IMR-90 (cell line): ENCODE data around the gene TBC1D17. TPM values are rescaled to one million over a fixed set of nuclear protein-coding genes. Genes with fewer than 3 reads are reported as not detected.

ENCODE experiments used
- ATAC-seq: fragments of 200-7000 bp; cut with Tn5 transposase; 2 replicates; pipeline ENCODE4 v1.9.1; 2020; ENCODE audit warnings: low read depth, mild to moderate bottlenecking, moderate library complexity
- BruUV-seq: library from RNA; stranded (reverse); fragments of 400-500 nt; replicated peaks from 2 replicates; lab custom pipeline; 2021; lab: Mats Ljungman, UMichigan
- CTCF ChIA-PET: fragments of 300-600 bp; formaldehyde crosslinking; extraction: SDS; loops from one replicate; lab custom pipeline; 2021; ENCODE audit warnings: antibody characterized with exemption; lab: Yijun Ruan, JAX
- POLR2A ChIA-PET: fragments of 300-600 bp; sonication (Branson Sonifier 250); formaldehyde crosslinking; loops from one replicate; lab custom pipeline; 2022; ENCODE audit warnings: antibody characterized with exemption; ENCODE audit not compliant: unreplicated experiment; lab: Charles Lee
- DNase-seq: peaks from one replicate; pipeline ENCODE4 v3.0.0; 2013
- H2AFZ ChIP-seq: replicated peaks from 2 replicates; pipeline ENCODE3; 2013; ENCODE audit warnings: low read length, mild to moderate bottlenecking; ENCODE audit not compliant: poor library complexity
- H2AK5ac ChIP-seq: 2 replicates; pipeline ENCODE4 v1.6.1; 2013; ENCODE audit warnings: low read depth, low read length, inconsistent platforms
- H2AK9ac ChIP-seq: replicated peaks from 2 replicates; pipeline ENCODE3; 2013; ENCODE audit warnings: mild to moderate bottlenecking, low read depth, low read length, moderate library complexity; ENCODE audit not compliant: poor library complexity
- H2BK120ac ChIP-seq: 2 replicates; pipeline ENCODE4 v1.6.1; 2013; ENCODE audit warnings: low read depth, low read length, inconsistent platforms
- H2BK15ac ChIP-seq: 3 replicates; pipeline ENCODE4 v1.6.1; 2013; ENCODE audit warnings: low read depth, low read length, inconsistent platforms
- H2BK20ac ChIP-seq: 2 replicates; pipeline ENCODE4 v1.6.1; 2013; ENCODE audit warnings: low read depth, mild to moderate bottlenecking, inconsistent platforms, low read length, moderate library complexity
- H2BK5ac ChIP-seq: 2 replicates; pipeline ENCODE4 v1.6.1; 2013; ENCODE audit warnings: mild to moderate bottlenecking, low read depth, low read length, inconsistent platforms; ENCODE audit not compliant: poor library complexity, severe bottlenecking
- H3K14ac ChIP-seq: replicated peaks from 2 replicates; pipeline ENCODE4 v1.6.1; 2013; ENCODE audit warnings: low read depth, low read length, inconsistent platforms
- H3K18ac ChIP-seq: 2 replicates; pipeline ENCODE4 v1.6.1; 2013; ENCODE audit warnings: low read depth, low read length, control low read depth
- H3K23ac ChIP-seq: 2 replicates; pipeline ENCODE4 v1.6.1; 2013; ENCODE audit warnings: low read depth, low read length, inconsistent platforms
- H3K27ac ChIP-seq: 2 replicates; pipeline ENCODE4 v1.5.1; 2013; ENCODE audit warnings: mild to moderate bottlenecking, control low read depth, low read length; ENCODE audit not compliant: insufficient read depth
- H3K27me3 ChIP-seq: 2 replicates; pipeline ENCODE4 v1.6.1; 2013; ENCODE audit warnings: low read length; ENCODE audit not compliant: control insufficient read depth, insufficient read depth
- H3K36me3 ChIP-seq: 2 replicates; pipeline ENCODE4 v1.6.1; 2013; ENCODE audit warnings: low read length, mixed read lengths; ENCODE audit not compliant: control insufficient read depth, insufficient read depth
- H3K4ac ChIP-seq: 2 replicates; pipeline ENCODE4 v1.6.1; 2013; ENCODE audit warnings: low read depth, low read length, inconsistent platforms
- H3K4me1 ChIP-seq: 2 replicates; pipeline ENCODE4 v1.6.1; 2013; ENCODE audit warnings: low read length, mixed read lengths; ENCODE audit not compliant: control insufficient read depth, insufficient read depth
- H3K4me2 ChIP-seq: 2 replicates; pipeline ENCODE4 v1.6.1; 2013; ENCODE audit warnings: low read depth, mild to moderate bottlenecking, control low read depth, low read length, moderate library complexity
- H3K4me3 ChIP-seq: 2 replicates; pipeline ENCODE4 v1.5.1; 2013; ENCODE audit warnings: low read depth, mild to moderate bottlenecking, control low read depth, low read length, moderate library complexity; ENCODE audit not compliant: insufficient read depth
- H3K56ac ChIP-seq: 2 replicates; pipeline ENCODE4 v1.6.1; 2013; ENCODE audit warnings: low read length, inconsistent platforms; ENCODE audit not compliant: insufficient read depth; ENCODE audit errors: extremely low read depth
- H3K79me1 ChIP-seq, 2 experiments: 2 replicates each; pipeline ENCODE4 v1.6.1; 2013; ENCODE audit warnings: low read length in 2 of 2, inconsistent platforms in 1 of 2, low read depth in 1 of 2
- H3K9ac ChIP-seq: 2 replicates; pipeline ENCODE4 v1.6.1; 2013; ENCODE audit warnings: low read depth, low read length, control low read depth
- H3K9me1 ChIP-seq: 2 replicates; pipeline ENCODE4 v1.6.1; 2013; ENCODE audit warnings: low read length, inconsistent platforms; ENCODE audit not compliant: insufficient read depth
- H3K9me3 ChIP-seq: 2 replicates; pipeline ENCODE4 v1.6.1; 2013; ENCODE audit warnings: low read length; ENCODE audit not compliant: control insufficient read depth, insufficient read depth
- H4K20me1 ChIP-seq: 2 replicates; pipeline ENCODE4 v1.6.1; 2013; ENCODE audit warnings: low read length, inconsistent platforms; ENCODE audit not compliant: insufficient read depth
- H4K5ac ChIP-seq: 2 replicates; pipeline ENCODE4 v1.6.1; 2013; ENCODE audit warnings: mild to moderate bottlenecking, low read depth, low read length, control low read depth
- H4K8ac ChIP-seq, 2 experiments: 2 replicates each; pipeline ENCODE4 v1.6.1; 2013; ENCODE audit warnings: low read depth in 2 of 2, low read length in 2 of 2, control low read depth in 1 of 2, inconsistent platforms in 1 of 2
- H4K91ac ChIP-seq: 2 replicates; pipeline ENCODE4 v1.6.1; 2013; ENCODE audit warnings: low read depth, low read length, inconsistent platforms; ENCODE audit not compliant: insufficient read depth
- BHLHE40 ChIP-seq: fragments of 150-350 bp; IDR thresholded peaks from 2 replicates; pipeline ENCODE4 v1.6.1; 2016; ENCODE audit warnings: mild to moderate bottlenecking, low read depth, low read length
- CEBPB ChIP-seq: IDR thresholded peaks from 2 replicates; pipeline ENCODE4 v1.6.1; 2012; ENCODE audit warnings: low read depth, low read length, improper control_type of control experiment
- CHD1 ChIP-seq: IDR thresholded peaks from 2 replicates; pipeline ENCODE4 v1.6.1; 2012; ENCODE audit warnings: low read depth, low read length, improper control_type of control experiment
- ELK1 ChIP-seq: fragments of 150-350 bp; IDR thresholded peaks from 2 replicates; pipeline ENCODE4 v1.6.1; 2016; ENCODE audit warnings: low read depth, mild to moderate bottlenecking, low read length, moderate library complexity, borderline replicate concordance
- FOS ChIP-seq: fragments of 150-350 bp; IDR thresholded peaks from 2 replicates; pipeline ENCODE4 v1.6.1; 2016; ENCODE audit warnings: low read depth, low read length
- MAFK ChIP-seq: IDR thresholded peaks from 2 replicates; pipeline ENCODE4 v1.6.1; 2012; ENCODE audit warnings: low read depth, low read length, improper control_type of control experiment
- MXI1 ChIP-seq: IDR thresholded peaks from 2 replicates; pipeline ENCODE4 v1.6.1; 2012; ENCODE audit warnings: low read depth, mild to moderate bottlenecking, low read length, moderate library complexity, borderline replicate concordance
- POLR2A ChIP-seq: IDR thresholded peaks from 2 replicates; pipeline ENCODE4 v1.6.1; 2012; ENCODE audit warnings: mild to moderate bottlenecking, low read depth, low read length
- RCOR1 ChIP-seq: IDR thresholded peaks from 2 replicates; pipeline ENCODE4 v1.6.1; 2012; ENCODE audit warnings: mild to moderate bottlenecking, low read length, improper control_type of control experiment; ENCODE audit not compliant: insufficient replicate concordance
- SMC3 ChIP-seq: fragments of 150-350 bp; IDR thresholded peaks from 2 replicates; pipeline ENCODE4 v1.6.1; 2016; ENCODE audit warnings: low read depth, mild to moderate bottlenecking, antibody characterized with exemption, low read length, moderate library complexity
- WGBS, 2 experiments: methylation state at CpG; one replicate each; pipeline versions ENCODE4 v1.1.5 to v1.1.7; 2013; ENCODE audit warnings: missing lambda C conversion rate in 2 of 2; ENCODE audit not compliant: insufficient read length in 1 of 2; ENCODE audit errors: extremely low coverage in 2 of 2; 5-methylcytosine and 5-hydroxymethylcytosine counted together
- dilution Hi-C: fragments of 300-500 bp; cut with HindIII; formaldehyde crosslinking; loops from one replicate; pipeline ENCODE4 v1.14.3; 2018; ENCODE audit warnings: low sequenced_read_pairs; ENCODE audit not compliant: unreplicated experiment
- in situ Hi-C: fragments of 300-500 bp; cut with MboI; formaldehyde crosslinking; loops from 3 replicates; pipeline ENCODE4 v1.14.3; 2019; ENCODE audit warnings: low sequenced_read_pairs, inconsistent platforms, mixed read lengths
- intact Hi-C: fragments of 100-400 bp; cut with micrococcal nuclease; formaldehyde crosslinking; loops from 2 replicates; pipeline ENCODE4 v1.10.0; 2022
- polyA plus RNA-seq, 3 experiments: library from polyadenylated mRNA; depleted of rRNA; stranded (reverse); fragments of >200 nt; gene quantifications; 2 replicates each; pipeline ENCODE4 v1.2.3, GENCODE V29; 2012; ENCODE audit warnings: low replicate concordance in 1 of 3
- total RNA-seq: library from RNA; depleted of rRNA; stranded (reverse); fragments of >200 nt; gene quantifications from 2 replicates; pipeline ENCODE4 v1.2.3, GENCODE V29; 2012
- TF ChIP-seq, protein P1 (sequence below): fragments of 150-350 bp; IDR thresholded peaks from 2 replicates; pipeline ENCODE4 v1.6.1; 2017; ENCODE audit warnings: mild to moderate bottlenecking, antibody characterized with exemption, low read length, low read depth

TBC1D17 gene
- total and polyA plus RNA-seq, 2 of the 4 experiments (the other 2 are of a cell fraction): 1.1 to 27.8 TPM

GRCh38 chr19:49872245-49873128 is 5.0 kb upstream of the TBC1D17 start:
- CTCF ChIA-PET: no interaction called here
- in situ Hi-C loops: no loop called here
- dilution Hi-C loops: no loop called here

More at GRCh38 chr19:49872245-49873128, 5.0 kb upstream of the TBC1D17 start:
- H2AK9ac ChIP-seq: no peak overlapping the region
- no peak overlapping the region for H4K5ac ChIP-seq
- H4K8ac ChIP-seq: no peak overlapping the region
- no peak overlapping the region for H2BK120ac ChIP-seq
- no TSS peak for BruUV-seq
- H3K56ac ChIP-seq: no peak overlapping the region
- no peak overlapping the region for H2AK5ac ChIP-seq
- no peaks in the 10 kb centered on the region for H3K27me3 ChIP-seq
- no peak overlapping the region for H2BK20ac ChIP-seq
- peaks cover 7% of the 10 kb centered on the region for H3K4me1 ChIP-seq
- H3K36me3 ChIP-seq: peaks cover 7% of the 10 kb centered on the region; the same call in 1 of the 2 replicates
- no peak overlapping the region for H4K91ac ChIP-seq
- H2BK5ac ChIP-seq: no peak overlapping the region
- H3K79me1 ChIP-seq: peaks cover 13 to 56% of the 10 kb centered on the region in 2 experiments; a peak in 3 of 4 replicates
- no peak overlapping the region for H3K4me2 ChIP-seq
- no peak overlapping the region for H2AFZ ChIP-seq
- no peak overlapping the region for H2BK15ac ChIP-seq
- H3K9me1 ChIP-seq: peaks cover 14% of the 10 kb centered on the region; the same call in 1 of the 2 replicates
- H3K9ac ChIP-seq: no peak overlapping the region
- H3K4ac ChIP-seq: no peak overlapping the region
- H4K20me1 ChIP-seq: no peaks in the 10 kb centered on the region; the same call in 1 of the 2 replicates
- H3K27ac ChIP-seq: no peak overlapping the region
- H3K23ac ChIP-seq: no peak overlapping the region
- POLR2A ChIA-PET: no interaction called here
- intact Hi-C loops: no loop called here
- H3K9me3 ChIP-seq: no peaks in the 10 kb centered on the region
- 71% methylated on average over 11 of the region's 27 CpGs; no CpG with 5 or more reads in 1 of the 2 experiments for WGBS, 2 experiments
- no peak for TF ChIP-seq CHD1
- TF ChIP-seq, protein P1, sequence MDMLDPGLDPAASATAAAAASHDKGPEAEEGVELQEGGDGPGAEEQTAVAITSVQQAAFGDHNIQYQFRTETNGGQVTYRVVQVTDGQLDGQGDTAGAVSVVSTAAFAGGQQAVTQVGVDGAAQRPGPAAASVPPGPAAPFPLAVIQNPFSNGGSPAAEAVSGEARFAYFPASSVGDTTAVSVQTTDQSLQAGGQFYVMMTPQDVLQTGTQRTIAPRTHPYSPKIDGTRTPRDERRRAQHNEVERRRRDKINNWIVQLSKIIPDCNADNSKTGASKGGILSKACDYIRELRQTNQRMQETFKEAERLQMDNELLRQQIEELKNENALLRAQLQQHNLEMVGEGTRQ: no peak
- TF ChIP-seq RCOR1: no peak
- no peak for TF ChIP-seq MXI1
- TF ChIP-seq BHLHE40: no peak
- TF ChIP-seq MAFK: no peak
- no peak for TF ChIP-seq ELK1
- no peak for TF ChIP-seq POLR2A
- no peak for TF ChIP-seq SMC3
- no peak for TF ChIP-seq FOS
- TF ChIP-seq CEBPB: no peak
- H3K4me3 ChIP-seq: no peak overlapping the region
- no peak overlapping the region for H3K18ac ChIP-seq
- no peak overlapping the region for H3K14ac ChIP-seq
- no peak for ATAC-seq
- DNase-seq: no peak
